ENCODE measurements around the gene ACSL6. TPM values are rescaled to one million over a fixed set of nuclear protein-coding genes. Genes with fewer than 3 reads are reported as not detected.

Gene ACSL6
- total RNA-seq, 1 donor from 2014 or later, result 0.98 TPM

DNA sequence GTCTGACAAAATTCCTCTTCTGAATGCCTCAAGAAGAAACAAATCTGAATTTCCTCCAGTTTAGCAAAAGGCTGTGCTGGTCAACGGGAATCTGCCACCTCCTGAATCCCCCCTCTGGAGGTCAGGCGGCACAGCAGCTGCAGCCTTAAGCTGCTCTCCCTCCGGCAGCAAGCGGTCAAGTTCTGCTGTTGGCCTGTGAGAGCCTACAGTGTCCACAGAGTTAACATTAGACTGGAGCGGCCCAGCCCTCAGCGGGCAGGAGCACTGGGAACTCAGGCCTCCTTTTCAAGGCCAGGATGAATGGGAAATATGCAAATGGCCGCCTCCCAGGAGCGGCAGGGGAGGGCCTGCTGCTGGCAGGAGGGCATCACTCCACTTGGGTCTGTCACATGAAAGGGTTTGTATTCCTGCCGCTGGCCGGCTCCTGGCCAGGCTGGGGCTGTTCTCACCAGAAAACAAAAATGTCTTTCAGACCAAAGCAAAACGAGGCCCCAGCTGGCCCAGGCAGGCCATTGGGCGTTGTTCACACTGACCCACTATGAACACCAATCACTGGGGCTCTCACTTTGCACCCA lies 8.2 kb downstream of the ACSL6 start:
- Histone ChIP-seq H3K27me3 (no peaks in the 10 kb centered on the region), H3K27ac (no peak overlapping the region), H3K9me3 (no peaks in the 10 kb centered on the region), H3K4me1 (peaks cover 4% of the 10 kb centered on the region), H3K36me3 (no peaks in the 10 kb centered on the region), H3K4me3 (no peak overlapping the region)
- ATAC-seq, result peak; percentile 5
- DNase-seq, result peak; percentile 57
- TF ChIP-seq, protein P1, sequence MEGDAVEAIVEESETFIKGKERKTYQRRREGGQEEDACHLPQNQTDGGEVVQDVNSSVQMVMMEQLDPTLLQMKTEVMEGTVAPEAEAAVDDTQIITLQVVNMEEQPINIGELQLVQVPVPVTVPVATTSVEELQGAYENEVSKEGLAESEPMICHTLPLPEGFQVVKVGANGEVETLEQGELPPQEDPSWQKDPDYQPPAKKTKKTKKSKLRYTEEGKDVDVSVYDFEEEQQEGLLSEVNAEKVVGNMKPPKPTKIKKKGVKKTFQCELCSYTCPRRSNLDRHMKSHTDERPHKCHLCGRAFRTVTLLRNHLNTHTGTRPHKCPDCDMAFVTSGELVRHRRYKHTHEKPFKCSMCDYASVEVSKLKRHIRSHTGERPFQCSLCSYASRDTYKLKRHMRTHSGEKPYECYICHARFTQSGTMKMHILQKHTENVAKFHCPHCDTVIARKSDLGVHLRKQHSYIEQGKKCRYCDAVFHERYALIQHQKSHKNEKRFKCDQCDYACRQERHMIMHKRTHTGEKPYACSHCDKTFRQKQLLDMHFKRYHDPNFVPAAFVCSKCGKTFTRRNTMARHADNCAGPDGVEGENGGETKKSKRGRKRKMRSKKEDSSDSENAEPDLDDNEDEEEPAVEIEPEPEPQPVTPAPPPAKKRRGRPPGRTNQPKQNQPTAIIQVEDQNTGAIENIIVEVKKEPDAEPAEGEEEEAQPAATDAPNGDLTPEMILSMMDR (IDR thresholded peaks at IDR 0.05), result peak; percentile 11
- intact Hi-C loops (cut with DNase I), result loop anchor here (10.0 kb wide), 1 partner anchor 408 kb away; no protein-coding TSS in a partner anchor

DNA sequence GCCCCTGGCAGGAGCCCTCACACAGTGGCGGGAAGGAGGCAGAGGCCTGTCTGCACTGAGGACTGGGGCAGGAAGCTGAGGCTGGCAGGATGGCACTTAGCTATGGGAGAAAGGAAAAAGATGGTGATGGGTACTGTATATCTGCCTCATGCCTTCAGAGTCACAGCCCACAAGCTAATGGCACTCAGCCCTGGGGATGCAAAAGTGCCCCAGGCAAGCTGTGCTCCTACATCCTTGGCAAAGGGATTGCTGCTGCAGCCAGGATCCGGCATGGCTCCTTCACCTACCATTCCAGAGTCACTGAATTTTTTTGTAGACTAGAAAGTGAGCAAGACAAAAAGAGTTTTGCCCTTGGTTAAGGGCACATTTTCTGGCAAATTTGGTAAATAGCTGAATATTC lies 8.7 kb downstream of the ACSL6 start:
- intact Hi-C loops (cut with DNase I), result loop anchor here (10.0 kb wide), 1 partner anchor 408 kb away; no protein-coding TSS in a partner anchor
- TF ChIP-seq, protein P1 (IDR thresholded peaks at IDR 0.05), result no peak
- Histone ChIP-seq H3K4me1 (peaks cover 4% of the 10 kb centered on the region), H3K4me3 (no peak overlapping the region), H3K9me3 (no peaks in the 10 kb centered on the region), H3K27ac (no peak overlapping the region), H3K27me3 (no peaks in the 10 kb centered on the region), H3K36me3 (no peaks in the 10 kb centered on the region)
- DNase-seq, result no peak
- no peak for ATAC-seq

DNA sequence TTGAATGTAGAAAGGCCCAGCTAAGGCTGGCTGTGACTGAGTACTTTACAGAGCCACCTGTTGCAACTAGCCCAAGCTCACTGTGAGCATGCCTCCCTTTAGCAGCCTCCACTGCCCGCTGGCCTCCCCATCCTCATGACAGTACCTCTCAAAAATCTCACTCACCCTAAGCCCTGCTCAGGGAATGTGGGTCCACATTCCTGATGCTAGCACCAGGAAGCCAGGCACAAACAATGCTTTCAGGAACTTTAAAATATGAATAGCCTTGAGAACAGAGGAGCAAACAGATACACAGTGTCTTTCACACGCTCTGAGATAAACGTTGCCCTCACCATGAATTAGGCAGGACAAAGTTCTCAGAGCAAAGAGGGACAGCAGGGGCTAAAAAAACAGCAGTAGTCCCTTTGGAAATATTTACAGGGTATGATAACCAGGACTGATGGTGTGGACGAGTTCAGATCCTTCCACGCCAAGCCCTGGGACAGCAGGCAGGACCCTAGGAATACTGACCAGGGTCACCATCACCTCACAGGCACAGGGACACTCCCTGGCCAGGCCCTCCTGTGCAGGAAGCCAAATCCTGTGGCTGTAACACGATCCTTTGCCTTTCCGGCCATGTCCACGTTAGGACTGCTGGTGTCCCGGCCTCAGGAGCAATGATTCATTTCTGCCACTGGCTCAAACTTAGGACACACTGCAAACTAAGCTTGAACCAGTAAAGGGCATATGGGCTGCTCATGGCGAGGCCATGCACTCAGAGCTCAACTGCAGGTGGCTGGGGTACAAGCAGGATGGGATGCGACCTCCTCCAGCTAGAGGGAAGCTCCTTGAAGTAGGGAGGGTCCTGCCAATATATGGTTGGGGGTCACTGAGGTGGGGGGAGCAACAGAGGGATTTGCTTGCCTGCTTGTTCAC lies 9.6 kb downstream of the ACSL6 start:
- Histone ChIP-seq H3K36me3 (no peaks in the 10 kb centered on the region), H3K27ac (no peak overlapping the region), H3K27me3 (no peaks in the 10 kb centered on the region), H3K9me3 (no peaks in the 10 kb centered on the region), H3K4me3 (no peak overlapping the region), H3K4me1 (peaks cover 10% of the 10 kb centered on the region)
- DNase-seq (peak; percentile 43), ATAC-seq (no peak)
- TF ChIP-seq, protein P1 (IDR thresholded peaks at IDR 0.05), result no peak
- intact Hi-C loops (cut with DNase I), result loop anchor here (10.0 kb wide), 1 partner anchor 407 kb away; no protein-coding TSS in a partner anchor

DNA sequence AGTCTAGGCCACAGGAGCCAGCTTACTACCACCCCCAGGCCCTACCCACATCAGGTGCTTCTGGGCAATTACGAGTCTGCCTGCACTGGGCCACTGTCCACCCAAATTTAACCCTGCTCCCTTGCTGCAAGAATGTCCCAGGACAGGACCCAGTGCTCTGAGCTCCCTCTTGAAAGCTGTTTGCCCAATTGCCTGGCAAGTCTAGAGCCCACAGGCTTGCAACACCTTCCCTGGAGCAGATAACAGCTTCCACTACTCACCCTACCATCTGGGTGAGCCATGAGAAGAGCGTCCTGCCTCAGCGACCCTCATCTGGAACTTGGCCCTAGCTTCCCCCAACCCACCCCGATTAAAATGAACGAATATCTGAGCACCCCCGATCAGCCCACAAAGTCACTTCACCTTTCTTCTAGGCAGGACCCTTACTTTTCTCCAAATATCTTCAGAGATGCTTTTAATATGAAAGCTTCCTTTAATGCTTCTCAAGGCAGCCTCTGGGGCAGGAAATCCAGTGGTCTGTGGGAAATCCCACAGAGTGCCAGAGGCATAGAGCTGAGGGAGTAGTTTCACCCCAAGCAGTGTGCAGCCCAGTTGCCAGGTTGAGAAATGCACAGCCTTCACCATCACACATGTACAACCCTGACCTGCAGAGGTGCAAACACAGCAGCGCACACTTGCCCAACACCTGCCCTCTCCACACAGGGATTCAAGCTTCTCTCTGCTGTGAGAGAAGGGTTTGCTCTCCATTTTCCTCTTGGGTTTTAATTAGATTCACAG lies 10.6 kb downstream of the ACSL6 start:
- Histone ChIP-seq H3K4me1 (peaks cover 12% of the 10 kb centered on the region), H3K36me3 (no peaks in the 10 kb centered on the region), H3K27ac (no peak overlapping the region), H3K27me3 (no peaks in the 10 kb centered on the region), H3K9me3 (no peaks in the 10 kb centered on the region), H3K4me3 (no peak overlapping the region)
- intact Hi-C loops (cut with DNase I), result loop anchor here (10.0 kb wide), 1 partner anchor 406 kb away; no protein-coding TSS in a partner anchor
- DNase-seq (peak; percentile 25), ATAC-seq (no peak)
- TF ChIP-seq, protein P1 (IDR thresholded peaks at IDR 0.05), result no peak

DNA sequence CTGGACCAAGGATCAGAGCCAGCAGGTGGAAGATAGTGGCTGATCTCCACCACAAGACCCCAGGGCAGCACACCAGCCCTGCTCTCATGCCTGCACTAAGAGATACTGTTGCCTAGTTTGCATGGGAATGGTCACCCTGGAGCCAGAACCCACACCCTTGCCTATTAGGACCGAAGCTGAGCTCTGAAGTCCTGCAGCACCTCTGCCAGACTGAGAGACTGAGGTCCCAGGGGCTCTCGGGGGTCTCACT lies 11.3 kb downstream of the ACSL6 start:
- intact Hi-C loops (cut with DNase I), result loop anchor here (10.0 kb wide), 1 partner anchor 405 kb away; no protein-coding TSS in a partner anchor
- TF ChIP-seq, protein P1 (IDR thresholded peaks at IDR 0.05), result no peak
- Histone ChIP-seq H3K4me3 (no peak overlapping the region), H3K27ac (no peak overlapping the region), H3K4me1 (peaks cover 12% of the 10 kb centered on the region), H3K36me3 (no peaks in the 10 kb centered on the region), H3K9me3 (no peaks in the 10 kb centered on the region), H3K27me3 (no peaks in the 10 kb centered on the region)
- ATAC-seq (no peak), DNase-seq (peak; percentile 27)
